Epidermal melanocyte (primary cell): ENCODE data around the gene CCDC88C.

Experiments
- DNase-seq: peaks from one replicate; pipeline ENCODE4 v3.0.0; 2011; ENCODE audit warnings: low spot score; ENCODE audit not compliant: insufficient read length

Gene CCDC88C

GRCh38 chr14:91397965-91398591, 19.5 kb downstream of the CCDC88C start:
- DNase-seq = no peak

- DNase-seq = no peak
These were observed 20.4 kb downstream of the CCDC88C start for GRCh38 chr14:91396959-91397815.

GRCh38 chr14:91396013-91396660, 21.5 kb downstream of the CCDC88C start:
- DNase-seq = no peak

- no peak for DNase-seq
These were observed 22.2 kb downstream of the CCDC88C start for GRCh38 chr14:91395466-91395865.

- no peak for DNase-seq
These were observed 23.2 kb downstream of the CCDC88C start for GRCh38 chr14:91394105-91395081.

GRCh38 chr14:91392623-91393303, 24.9 kb downstream of the CCDC88C start:
- no peak for DNase-seq

- no peak for DNase-seq
These were observed 27.3 kb downstream of the CCDC88C start for GRCh38 chr14:91390165-91390778.

GRCh38 chr14:91389150-91389549, 28.5 kb downstream of the CCDC88C start:
- DNase-seq = no peak

GRCh38 chr14:91388551-91388975, 29.1 kb downstream of the CCDC88C start:
- no peak for DNase-seq

GRCh38 chr14:91387951-91388381, 29.7 kb downstream of the CCDC88C start:
- no peak for DNase-seq

GRCh38 chr14:91387169-91387835, 30.3 kb downstream of the CCDC88C start:
- no peak for DNase-seq

- no peak for DNase-seq
These were observed 31.9 kb downstream of the CCDC88C start for GRCh38 chr14:91385697-91386096.

GRCh38 chr14:91385224-91385623, 32.4 kb downstream of the CCDC88C start:
- DNase-seq = no peak

GRCh38 chr14:91383439-91383838, 34.2 kb downstream of the CCDC88C start:
- no peak for DNase-seq

GRCh38 chr14:91381801-91382670, 35.6 kb downstream of the CCDC88C start:
- no peak for DNase-seq

GRCh38 chr14:91380610-91381371, 36.8 kb downstream of the CCDC88C start:
- no peak for DNase-seq

- DNase-seq = no peak
These were observed 37.5 kb downstream of the CCDC88C start for GRCh38 chr14:91380123-91380522.

- no peak for DNase-seq
These were observed 38.1 kb downstream of the CCDC88C start for GRCh38 chr14:91379579-91379932.
